NCI-H69 (cell line): ENCODE data around the gene TAF5L.

Experiments used
- DNase-seq: peaks from one replicate; lab custom pipeline; 2025; lab: John Stamatoyannopoulos, UW

The TAF5L gene

GRCh38 chr1:229625915-229626831 lies at the start of gene TAF5L, which contains the start of gene URB2:
Gene TAF5L (minus strand): TSS chr1:229626122. CDS start chr1:229614482, 11,640 bp downstream.
Gene URB2 (plus strand): TSS chr1:229626247. CDS start chr1:229627634, 1,387 bp downstream.
- DNase-seq = peak; percentile 97

GRCh38 chr1:229675396-229675795 lies 49.5 kb upstream of the TAF5L start:
- no peak for DNase-seq

GRCh38 chr1:229674042-229674441 lies 48.1 kb upstream of the TAF5L start:
- no peak for DNase-seq

- no peak for DNase-seq
These were observed 46.3 kb upstream of the TAF5L start for GRCh38 chr1:229672246-229672645.

GRCh38 chr1:229671310-229671709 lies 45.4 kb upstream of the TAF5L start:
- DNase-seq = no peak

- DNase-seq = no peak
These were observed 43.4 kb upstream of the TAF5L start for GRCh38 chr1:229669333-229669732.

- DNase-seq = peak; percentile 53
These were observed 40.7 kb upstream of the TAF5L start for GRCh38 chr1:229666585-229666984.

GRCh38 chr1:229665912-229666558 lies 40.1 kb upstream of the TAF5L start:
- DNase-seq = no peak

GRCh38 chr1:229664133-229664689 lies 38.3 kb upstream of the TAF5L start:
- DNase-seq = peak; percentile 9

GRCh38 chr1:229661897-229662296 lies 36.0 kb upstream of the TAF5L start:
- DNase-seq = no peak

- peak; percentile 77 for DNase-seq
These were observed 35.3 kb upstream of the TAF5L start for GRCh38 chr1:229661022-229661877.

GRCh38 chr1:229657993-229658755 lies 32.3 kb upstream of the TAF5L start:
- no peak for DNase-seq

GRCh38 chr1:229655781-229656180 lies 29.9 kb upstream of the TAF5L start:
- no peak for DNase-seq

GRCh38 chr1:229653420-229653819 lies 27.5 kb upstream of the TAF5L start:
- no peak for DNase-seq

- no peak for DNase-seq
These were observed 25.6 kb upstream of the TAF5L start for GRCh38 chr1:229651546-229651945.

GRCh38 chr1:229650045-229650444 lies 24.1 kb upstream of the TAF5L start:
- no peak for DNase-seq

GRCh38 chr1:229648406-229648805 lies 22.5 kb upstream of the TAF5L start:
- DNase-seq = no peak

GRCh38 chr1:229645324-229645993 lies 19.5 kb upstream of the TAF5L start:
- no peak for DNase-seq

GRCh38 chr1:229643996-229644745 lies 18.2 kb upstream of the TAF5L start:
- no peak for DNase-seq

- no peak for DNase-seq
These were observed 17.0 kb upstream of the TAF5L start for GRCh38 chr1:229642970-229643369.
